Measurements from ENCODE around the gene SYNM. TPM values are rescaled to one million over a fixed set of nuclear protein-coding genes. Genes with fewer than 3 reads are reported as not detected.

SYNM gene
- total and polyA plus RNA-seq, 2 of the 8 experiments (the other 6 are each of a cell fraction or from before 2014, with no cell fraction given), result 0.89 to 2.0 TPM

DNA sequence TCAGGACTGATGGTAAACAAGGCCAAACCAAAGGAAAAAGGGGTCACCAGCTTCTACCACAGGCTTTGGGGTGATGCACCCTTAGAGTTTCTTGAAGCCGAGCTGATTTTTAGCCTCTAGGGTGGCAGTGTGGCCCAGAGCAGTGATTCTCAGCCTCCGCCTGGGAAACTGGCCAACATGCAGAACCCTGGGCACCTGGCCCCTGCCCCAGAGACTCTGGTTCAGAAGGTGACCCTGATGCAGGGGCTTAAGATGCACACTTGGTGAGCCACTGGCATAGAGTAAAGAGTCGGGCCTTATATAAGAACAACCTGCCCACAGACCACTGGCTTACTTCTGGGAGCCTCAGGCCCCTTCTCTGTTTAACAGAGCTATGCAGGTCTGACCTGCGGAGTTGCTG is 44.5 kb downstream of the SYNM start:
- H3K4me1 ChIP-seq (replicated peaks in 1 of 4; ENCODE audit: control insufficient read depth in 3 of 4, insufficient read depth in 4 of 4, low read length in 3 of 4), result peaks cover 0 to 4% (median 3%) of the 10 kb centered on the region in 4 experiments; a peak in 5 of 7 replicates
- no peak for TF ChIP-seq TAF1 (IDR thresholded peaks at IDR 0.05; ENCODE audit: low read depth, low read length)
- H3K79me1 ChIP-seq (ENCODE audit: low read depth, low read length), result no peaks in the 10 kb centered on the region
- H2BK5ac ChIP-seq (ENCODE audit: low read depth, low read length), result no peak overlapping the region
- H2BK120ac ChIP-seq (replicated peaks; ENCODE audit: low read depth, low read length), result no peak overlapping the region
- no peak overlapping the region for H2AK5ac ChIP-seq (ENCODE audit: low read depth, low read length)
- no peaks in the 10 kb centered on the region for H4K20me1 ChIP-seq (replicated peaks in 1 of 2; ENCODE audit: control insufficient read depth in 1 of 2, insufficient read depth in 2 of 2, low read length in 2 of 2)
- no peak overlapping the region for H3K9ac ChIP-seq (replicated peaks in 1 of 4; ENCODE audit: extremely low read depth in 1 of 4, low read depth in 3 of 4, low read length in 3 of 4)
- no peak overlapping the region for H2BK12ac ChIP-seq (ENCODE audit: low read depth, low read length)
- no peak overlapping the region for H3K18ac ChIP-seq (ENCODE audit: extremely low read depth, low read length)
- H4K91ac ChIP-seq (replicated peaks; ENCODE audit: insufficient read length, low read length), result no peak overlapping the region
- no peaks in the 10 kb centered on the region for H3K9me3 ChIP-seq (ENCODE audit: insufficient read depth in 2 of 2, low read depth in 1 of 2, low read length in 1 of 2)
- FAIRE-seq, result no peak
- H3K79me2 ChIP-seq (ENCODE audit: control insufficient read depth in 1 of 2, insufficient read depth in 2 of 2, low read length in 2 of 2), result no peaks in the 10 kb centered on the region
- H3K23ac ChIP-seq (ENCODE audit: insufficient read length), result no peak overlapping the region
- no peak overlapping the region for H3K14ac ChIP-seq (ENCODE audit: insufficient read length)
- H3K56ac ChIP-seq (replicated peaks; ENCODE audit: insufficient read length, low read depth, low read length), result no peak overlapping the region
- H3K27me3 ChIP-seq (replicated peaks in 1 of 4; ENCODE audit: control insufficient read depth in 3 of 4, extremely low read depth in 1 of 4, insufficient read depth in 3 of 4, low read length in 3 of 4), result no peaks in the 10 kb centered on the region
- H3K27ac ChIP-seq (ENCODE audit: low read depth, low read length), result no peak overlapping the region
- ChIA-PET POLR2A (ENCODE audit: partially characterized antibody) (no interaction called here), CTCF (ENCODE audit: partially characterized antibody) (interaction anchor here (1.0 kb wide), 1 partner anchor 14 kb away, joined by 4 read pairs; no protein-coding TSS in a partner anchor)
- H2BK20ac ChIP-seq (ENCODE audit: low read length), result no peak overlapping the region
- H3K23me2 ChIP-seq (ENCODE audit: low read depth, low read length), result no peaks in the 10 kb centered on the region
- 94% methylated on average over 4 of the region's 4 CpGs; no CpG with 5 or more reads in 1 of the 2 experiments for WGBS, 2 experiments (ENCODE audit: extremely low coverage in 1 of 2, insufficient coverage in 1 of 2, insufficient read length in 1 of 2, insufficient replicate concordance in 2 of 2, low coverage in 1 of 2, low lambda C conversion rate in 2 of 2, missing lambda C conversion rate in 1 of 2)
- H3K4me3 ChIP-seq (ENCODE audit: extremely low read depth in 1 of 4, insufficient read depth in 2 of 4, low read depth in 3 of 4, low read length in 4 of 4), result no peak overlapping the region
- no peak overlapping the region for H3K4me2 ChIP-seq (ENCODE audit: insufficient read depth in 1 of 2, low read depth in 2 of 2, low read length in 2 of 2)
- no peak for DNase-seq (ENCODE audit: low read depth in 1 of 2, low spot score in 2 of 2)
- no peaks in the 10 kb centered on the region for H3K36me3 ChIP-seq (ENCODE audit: control insufficient read depth in 2 of 4, insufficient read depth in 4 of 4, low read length in 3 of 4)
- no peak overlapping the region for H3K4ac ChIP-seq (replicated peaks; ENCODE audit: insufficient read length, low read depth, low read length)
- no peak overlapping the region for H4K8ac ChIP-seq (ENCODE audit: extremely low read depth, insufficient read depth, low read length)
- no peak overlapping the region for H2AFZ ChIP-seq (ENCODE audit: low read length)
- no peak overlapping the region for H2BK15ac ChIP-seq (ENCODE audit: low read length)
- H4K5ac ChIP-seq (ENCODE audit: insufficient read length, low read depth, low read length), result no peak overlapping the region
